AG08396 (cell line): ENCODE measurements around the gene APOA1.
"Not testable (repeated sequence)": the region's sequence is repeated elsewhere in the genome, so short reads cannot be mapped to it uniquely, and the experiment has no call there.

Source experiments
- DNase-seq: peaks from one replicate; pipeline ENCODE4 v3.0.0; 2012; ENCODE audit warnings: low spot score, mixed read lengths

The APOA1 gene

DNA sequence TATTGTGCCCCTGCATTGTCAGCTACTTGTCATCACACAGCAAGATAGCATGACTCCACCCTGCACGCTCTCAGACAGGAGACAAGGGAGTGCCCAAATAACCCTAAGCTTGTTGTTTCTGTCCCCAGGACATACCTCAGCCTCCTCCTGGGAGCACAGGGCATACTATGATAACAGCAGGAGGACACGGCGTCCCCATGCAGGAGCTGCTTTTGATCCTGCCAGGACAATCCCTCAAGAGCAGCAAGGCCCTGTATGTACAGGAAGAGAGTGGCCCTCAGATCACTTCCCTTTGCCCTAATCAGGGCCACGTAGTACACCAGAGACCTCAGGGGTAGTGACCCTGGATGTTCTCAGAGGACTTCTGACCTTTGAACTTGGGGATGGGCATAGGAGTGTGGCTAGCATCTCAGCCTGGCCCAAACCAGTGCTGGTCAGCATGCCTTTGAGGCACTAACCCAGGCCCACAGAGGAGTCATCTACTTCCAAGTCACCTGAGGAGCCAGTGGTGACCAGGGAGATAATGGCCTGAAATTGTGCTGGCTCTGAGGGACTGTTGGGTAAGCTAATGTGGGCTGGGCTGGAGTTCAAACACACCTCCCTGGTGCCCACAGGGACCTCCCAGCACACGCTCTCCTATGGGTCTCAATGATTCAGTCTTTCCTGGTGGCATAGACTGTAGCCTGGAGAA, 23.5 kb downstream of the APOA1 start:
- no peak for DNase-seq

DNA sequence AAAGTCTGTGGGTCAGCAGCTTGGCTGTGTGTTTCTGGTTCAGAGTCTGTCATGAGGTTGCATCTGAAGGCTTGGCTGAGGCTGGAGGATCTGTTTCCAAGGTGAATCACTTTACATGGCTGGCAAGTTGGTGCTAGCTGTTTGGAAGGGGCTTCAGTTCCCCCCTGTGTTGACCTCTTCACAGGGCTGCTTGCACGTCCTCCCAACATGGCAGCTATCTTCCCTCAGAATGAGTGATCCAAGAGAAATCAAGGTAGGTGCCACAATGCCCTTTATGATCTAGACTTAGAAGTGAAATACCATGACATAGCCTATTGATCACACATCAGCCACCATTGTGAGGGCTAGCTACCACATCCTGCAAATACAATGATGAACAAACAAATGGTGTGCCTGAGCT, 24.3 kb downstream of the APOA1 start:
- DNase-seq, result no peak

DNA sequence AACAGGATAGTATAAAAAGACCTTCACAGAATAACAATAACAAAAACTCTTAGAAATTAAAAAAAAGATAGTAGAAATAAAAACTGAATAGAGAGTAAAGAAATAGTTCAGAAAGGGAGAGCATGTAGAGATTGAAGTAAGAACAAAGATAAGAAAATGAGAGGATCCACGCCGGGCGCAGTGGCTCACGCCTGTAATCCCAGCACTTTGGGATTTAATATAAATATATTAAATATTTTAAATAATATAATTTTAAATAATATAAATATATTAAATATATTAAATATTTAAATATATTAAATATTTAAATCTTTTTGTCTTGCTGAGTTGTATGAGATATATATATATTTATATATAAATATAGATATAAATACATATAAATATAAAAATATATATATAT, 25.3 kb downstream of the APOA1 start:
- no peak for DNase-seq

DNA sequence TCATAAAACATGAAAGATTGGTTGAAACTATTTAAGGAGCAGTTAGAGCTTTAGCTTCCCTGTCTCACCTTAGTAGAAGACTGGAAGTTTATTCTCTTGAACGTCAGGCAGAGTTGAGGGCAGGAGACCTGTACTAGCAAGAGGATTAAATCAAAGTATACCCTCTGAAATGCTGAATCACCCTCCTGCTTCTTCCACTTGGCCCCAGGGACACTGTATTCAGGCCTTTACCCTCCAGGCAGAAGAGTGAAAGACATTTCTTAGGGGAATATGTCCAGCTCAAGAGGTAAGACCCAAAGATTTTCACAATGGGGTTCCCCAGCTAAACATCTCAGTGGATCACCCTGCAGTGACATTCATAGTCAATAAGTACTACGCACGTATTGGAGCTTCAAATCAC, 26.2 kb downstream of the APOA1 start:
- DNase-seq, result no peak

DNA sequence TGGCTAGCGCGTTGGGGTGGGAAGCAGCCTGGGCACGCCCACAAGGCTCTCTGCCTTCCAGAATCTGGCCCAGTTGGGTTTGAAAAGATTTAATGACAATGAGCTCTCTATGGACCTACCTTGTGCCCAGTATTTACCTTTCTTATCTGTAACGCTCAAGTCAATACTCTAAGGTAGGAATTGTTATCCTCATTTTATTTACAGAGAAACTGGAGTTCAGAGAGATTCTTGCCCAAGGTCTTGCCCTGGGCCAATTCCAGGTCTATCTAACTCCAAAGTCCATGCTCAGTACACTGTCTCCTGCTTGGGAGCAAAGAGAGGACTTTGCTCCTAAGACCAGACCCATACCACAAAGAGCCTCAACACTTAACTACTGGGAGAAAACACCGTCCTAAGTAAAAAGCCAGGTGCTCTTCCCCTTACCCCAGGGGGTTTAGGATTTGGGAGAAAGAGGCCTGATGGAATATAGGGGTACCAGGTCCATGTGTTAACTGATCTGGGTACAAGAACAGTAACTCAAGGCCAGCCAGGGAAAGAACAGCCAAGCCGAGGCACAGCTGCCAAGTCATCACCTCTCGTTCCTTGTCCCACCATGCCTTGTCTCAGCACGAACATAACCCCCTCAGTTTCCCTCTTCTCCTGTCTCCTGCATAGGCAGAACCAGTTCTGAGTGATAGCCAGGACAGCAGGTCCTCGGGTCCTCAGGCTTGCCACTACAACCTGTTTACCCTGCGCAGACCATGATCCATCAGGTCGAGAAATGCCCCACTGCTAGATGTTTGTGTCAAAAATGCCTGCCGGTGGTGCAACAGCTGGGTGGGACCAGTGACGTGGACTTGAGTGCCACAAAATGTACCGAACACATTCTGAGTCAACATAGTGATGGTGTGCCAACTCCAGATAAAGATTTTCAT, 28.9 kb downstream of the APOA1 start:
- peak; percentile 62 for DNase-seq

DNA sequence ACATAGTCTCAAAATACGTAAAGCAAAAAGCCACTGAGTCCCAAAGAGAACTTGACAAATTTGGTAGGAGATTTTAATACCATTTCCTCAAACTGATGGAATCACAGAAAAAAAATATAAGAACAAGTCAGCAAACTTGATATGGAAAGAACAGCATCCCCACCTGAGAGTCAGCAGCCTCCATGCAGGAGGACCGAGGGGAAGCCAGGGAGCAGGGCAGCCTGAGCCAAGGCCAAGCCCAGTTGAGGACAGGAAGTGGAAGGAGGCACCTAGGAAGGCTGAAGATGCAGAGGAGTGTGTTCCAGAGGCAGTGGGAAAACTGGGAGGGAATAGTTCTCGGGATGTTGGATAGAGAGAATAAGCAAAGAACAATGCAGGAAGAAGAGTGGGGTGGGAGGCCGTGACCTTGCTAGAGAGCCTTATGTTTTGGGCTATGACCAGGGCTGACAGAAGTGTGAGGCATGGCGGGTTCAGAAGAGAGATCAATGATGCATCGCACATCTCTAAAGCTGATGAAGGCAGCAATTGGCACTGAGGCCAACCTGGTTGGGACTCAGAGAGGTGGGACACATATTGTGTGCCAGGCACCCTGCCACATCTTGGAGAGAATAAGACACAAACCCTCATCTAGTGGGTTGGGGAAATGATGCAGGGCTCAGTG, 29.7 kb downstream of the APOA1 start:
- no peak for DNase-seq

DNA sequence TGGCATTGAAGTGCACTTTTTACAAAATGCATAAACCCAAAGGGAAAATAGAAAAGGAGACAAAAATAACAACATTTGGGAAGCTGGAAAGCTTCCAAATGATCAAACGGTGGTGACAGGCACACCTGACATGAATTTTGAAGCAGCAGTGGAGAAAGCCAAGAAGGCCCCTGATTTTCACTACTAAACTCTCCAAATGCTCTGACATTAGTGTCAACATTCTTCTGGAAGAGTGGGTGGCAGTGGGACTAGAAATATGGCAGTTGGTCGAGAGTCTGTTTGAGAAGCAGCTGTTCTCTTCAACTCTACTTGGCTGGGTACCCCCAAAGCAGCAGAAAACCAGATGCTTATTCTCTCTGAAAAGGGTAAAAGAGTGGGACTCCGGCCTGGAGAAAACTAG, 33.4 kb downstream of the APOA1 start:
- DNase-seq, result no peak

DNA sequence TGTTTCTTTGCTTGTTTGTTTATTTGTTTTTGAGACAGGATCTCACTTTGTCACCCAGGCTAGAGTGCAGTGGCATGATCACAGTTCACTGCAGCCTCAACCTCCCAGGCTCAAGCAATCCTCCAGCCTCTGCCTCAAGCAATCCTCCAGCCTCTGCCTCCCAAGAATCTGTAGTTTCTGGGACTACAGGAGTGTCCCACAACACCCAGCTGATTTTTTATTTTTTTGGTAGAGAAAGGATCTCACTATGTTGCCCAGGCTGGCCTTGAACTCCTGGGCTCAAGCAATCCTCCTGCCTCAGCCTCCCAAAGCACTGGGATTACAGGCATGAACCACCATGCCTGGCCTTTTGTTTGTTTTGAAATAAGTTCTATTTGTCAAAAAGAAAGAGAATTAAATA, 35.8 kb downstream of the APOA1 start:
- not testable (repeated sequence) for DNase-seq

DNA sequence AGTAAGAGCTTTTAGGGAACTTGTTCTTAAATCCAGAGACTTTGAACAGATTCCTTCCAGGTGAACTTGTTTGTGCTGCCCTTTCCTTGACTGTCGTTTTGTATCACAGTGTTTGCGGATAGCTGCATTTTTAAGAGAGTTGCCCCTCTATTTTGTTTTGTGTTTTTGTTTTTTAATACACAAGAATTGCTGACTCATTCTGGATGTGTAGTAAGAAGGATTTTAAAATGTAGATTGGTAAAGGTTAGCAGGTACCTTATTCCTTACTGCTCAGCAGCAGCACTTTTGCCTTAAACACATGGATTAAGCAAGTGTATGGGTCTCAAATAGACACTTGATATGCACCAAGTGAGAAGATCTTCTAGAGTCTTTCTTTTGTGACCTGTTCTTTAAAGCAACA, 36.8 kb downstream of the APOA1 start:
- DNase-seq, result no peak

DNA sequence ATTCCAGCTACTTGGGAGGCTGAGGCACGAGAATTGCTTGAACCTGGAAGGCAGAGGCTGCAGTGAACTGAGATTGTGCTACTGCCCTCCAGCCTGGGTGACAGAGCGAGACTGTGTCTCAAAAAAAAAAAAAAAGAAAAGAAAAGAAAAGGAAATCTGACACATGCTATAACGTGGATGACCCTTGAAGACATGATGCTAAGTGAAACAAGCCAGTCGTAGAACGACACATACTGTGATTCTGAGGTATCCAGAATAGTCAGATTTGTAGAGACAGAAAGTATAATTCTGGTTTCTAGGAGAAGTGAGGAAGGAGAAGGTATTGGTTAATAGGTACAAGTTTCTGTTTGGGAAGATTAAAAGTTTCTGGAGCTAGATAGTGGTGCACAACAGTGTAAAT, 39.1 kb downstream of the APOA1 start:
- no peak for DNase-seq

DNA sequence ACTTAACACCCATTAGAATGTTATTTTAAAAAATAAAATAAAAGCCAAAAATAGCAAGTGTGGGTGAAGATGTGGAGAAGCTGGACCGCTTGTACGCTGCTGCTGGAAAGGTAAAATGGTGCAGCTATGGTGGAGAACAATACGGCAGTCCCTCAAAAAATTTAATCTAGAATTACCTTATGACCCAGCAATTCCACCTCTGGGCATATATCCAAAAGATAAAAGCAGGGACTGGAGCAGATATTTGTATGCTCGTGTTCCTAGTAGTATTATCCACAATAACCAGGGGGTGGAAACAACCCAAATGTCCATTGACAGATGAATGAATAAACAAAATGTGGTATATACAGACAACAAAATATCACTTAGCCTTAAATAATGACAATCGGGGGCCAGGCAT, 39.6 kb downstream of the APOA1 start:
- DNase-seq, result no peak

DNA sequence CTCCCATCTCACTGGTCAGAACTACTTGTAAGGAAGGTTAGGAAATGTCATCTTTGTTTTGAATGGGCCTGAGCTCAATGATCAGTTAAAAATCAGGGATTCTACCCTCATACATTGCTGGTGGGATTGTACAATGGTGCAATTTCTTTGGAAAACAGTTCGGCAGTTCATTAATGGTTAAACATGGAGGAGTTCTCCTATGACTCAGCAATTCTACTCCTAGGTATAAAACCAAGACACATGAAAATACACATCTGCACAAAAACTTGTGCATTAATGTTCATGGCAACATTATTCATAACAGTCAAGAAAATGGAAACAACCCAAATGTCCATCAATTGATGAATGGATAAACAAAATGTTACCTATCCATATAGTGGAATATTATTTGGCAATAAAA, 40.9 kb downstream of the APOA1 start:
- no peak for DNase-seq

DNA sequence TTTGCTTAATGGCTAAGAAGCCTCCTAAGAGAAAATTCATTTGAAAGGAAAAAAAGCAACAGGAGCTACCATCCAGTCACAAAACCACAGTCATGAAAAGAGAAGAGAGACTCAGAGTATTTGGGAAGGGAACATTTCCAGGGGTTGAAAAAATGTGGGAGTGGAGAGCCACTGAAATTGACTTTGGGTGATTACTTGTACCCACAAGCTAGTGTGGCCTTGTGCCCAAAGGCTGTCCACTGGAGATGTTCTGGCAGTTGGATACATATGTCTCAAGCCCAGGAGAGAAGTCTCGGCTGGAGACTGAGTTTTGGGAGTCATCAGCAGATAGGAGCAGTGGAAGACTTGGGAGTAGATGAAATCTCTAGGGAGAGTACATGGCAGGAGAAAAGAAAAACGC, 42.6 kb downstream of the APOA1 start:
- no peak for DNase-seq

DNA sequence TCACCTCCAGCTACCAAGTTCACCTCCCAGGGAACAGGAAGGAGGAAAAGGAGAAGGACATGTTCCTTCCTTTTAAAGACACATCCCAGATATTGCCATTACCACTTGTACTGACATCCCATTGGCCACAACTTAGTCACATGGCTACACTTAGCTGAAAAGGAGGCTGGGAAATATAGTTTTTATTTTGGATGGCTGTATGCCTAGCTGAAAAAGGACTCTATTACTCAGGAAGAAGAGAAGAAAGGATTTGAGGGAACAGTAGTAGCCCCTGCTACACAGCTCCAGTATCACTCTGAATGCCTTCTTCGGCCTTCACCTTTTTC, 43.7 kb downstream of the APOA1 start:
- DNase-seq, result no peak

DNA sequence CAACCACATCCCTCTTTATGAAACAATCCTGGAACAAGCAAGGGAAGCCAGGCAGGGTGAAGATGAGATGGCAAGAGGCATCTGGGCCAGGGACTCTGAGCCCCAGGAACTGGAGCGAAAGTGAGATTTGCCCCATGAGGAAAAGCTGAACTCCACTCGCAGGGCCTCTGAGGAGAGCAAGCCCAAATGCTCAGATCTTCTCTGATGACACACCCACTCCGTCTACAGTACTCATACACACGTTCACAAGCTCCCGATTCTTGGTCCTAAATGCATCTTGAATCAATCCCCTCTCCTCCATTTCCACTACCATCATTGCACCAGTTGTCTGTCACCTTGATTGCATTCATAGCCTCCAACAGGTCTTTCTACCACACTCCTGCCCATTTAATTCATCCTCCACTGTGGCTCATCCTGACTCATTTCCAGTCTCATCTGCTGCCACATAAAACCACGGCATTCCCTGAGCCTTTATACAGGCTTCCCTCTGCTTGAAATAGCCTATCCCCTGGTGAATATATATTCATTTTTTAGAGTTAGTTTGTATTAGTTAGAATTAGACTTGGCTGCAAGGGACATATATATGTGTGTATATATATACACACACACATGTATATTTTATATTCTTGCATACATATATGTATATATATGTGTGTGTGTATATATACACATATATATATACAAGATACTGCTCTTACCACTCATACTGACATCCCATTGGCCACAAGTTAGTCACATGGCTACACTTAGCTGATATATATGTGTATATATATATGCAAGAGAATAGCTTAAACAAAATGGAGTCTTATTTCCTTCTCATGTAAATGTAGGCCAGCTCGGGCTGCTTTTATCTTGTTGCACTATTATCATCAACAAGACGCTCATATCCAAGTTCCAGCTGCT, 44.3 kb downstream of the APOA1 start:
- peak; percentile 65 for DNase-seq

DNA sequence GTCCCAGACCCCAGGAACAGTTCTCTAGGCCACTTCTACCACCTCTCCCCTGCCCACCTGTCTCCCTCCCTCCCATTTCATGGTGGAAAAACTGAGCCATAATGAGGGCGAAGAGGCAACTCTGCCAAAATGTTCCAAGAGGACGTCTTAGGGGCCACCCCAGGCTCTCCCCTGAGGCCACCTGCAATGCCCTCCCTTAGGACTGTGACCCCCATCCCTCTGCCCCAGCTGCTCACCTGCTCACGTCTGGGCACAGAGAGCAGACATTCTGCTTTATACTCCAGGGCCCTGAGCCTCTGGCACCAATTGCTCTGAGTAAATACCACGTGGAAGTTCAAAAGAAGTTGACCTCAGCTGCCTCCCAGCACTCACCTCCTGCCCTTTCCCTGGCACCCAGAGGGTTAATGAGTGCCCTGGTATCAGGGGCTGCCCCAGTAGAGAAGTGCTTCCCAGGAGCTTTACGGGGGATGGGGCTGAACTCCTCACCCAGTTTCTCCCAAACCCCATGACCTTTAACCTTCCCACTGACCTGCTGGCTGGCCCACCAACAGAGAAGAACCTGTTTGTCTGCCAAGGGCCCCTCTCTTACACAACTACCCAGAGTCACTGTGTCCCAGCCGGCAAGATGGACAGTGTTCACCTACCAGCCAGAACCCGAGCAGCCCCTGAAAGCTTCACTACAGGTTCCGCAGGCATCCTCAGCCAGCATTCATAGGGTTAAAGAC, 45.1 kb downstream of the APOA1 start:
- DNase-seq, result no peak

DNA sequence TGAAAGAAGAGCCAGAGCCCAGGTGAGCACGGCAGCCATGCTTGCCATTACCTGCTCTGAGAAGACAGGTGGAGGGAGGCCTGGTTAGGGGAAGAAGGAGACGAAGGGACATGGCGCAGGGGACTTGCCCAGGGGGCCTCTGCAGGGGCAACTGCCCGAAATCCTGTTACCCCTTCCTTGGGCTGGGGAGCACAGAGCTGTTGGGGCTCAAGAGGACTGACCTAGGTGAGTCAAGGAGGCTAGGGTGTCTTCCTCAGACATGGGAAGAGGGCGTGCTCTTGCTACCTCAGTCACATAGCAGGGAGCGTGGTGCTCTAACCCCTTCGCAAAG, 45.6 kb downstream of the APOA1 start, which contains the start of gene APOA5:
Gene APOA5, minus strand, starts transcription at position 67 of the 331 bp plus-strand sequence. Its CDS starts 19 bp downstream, at position 48.
- DNase-seq, result no peak

DNA sequence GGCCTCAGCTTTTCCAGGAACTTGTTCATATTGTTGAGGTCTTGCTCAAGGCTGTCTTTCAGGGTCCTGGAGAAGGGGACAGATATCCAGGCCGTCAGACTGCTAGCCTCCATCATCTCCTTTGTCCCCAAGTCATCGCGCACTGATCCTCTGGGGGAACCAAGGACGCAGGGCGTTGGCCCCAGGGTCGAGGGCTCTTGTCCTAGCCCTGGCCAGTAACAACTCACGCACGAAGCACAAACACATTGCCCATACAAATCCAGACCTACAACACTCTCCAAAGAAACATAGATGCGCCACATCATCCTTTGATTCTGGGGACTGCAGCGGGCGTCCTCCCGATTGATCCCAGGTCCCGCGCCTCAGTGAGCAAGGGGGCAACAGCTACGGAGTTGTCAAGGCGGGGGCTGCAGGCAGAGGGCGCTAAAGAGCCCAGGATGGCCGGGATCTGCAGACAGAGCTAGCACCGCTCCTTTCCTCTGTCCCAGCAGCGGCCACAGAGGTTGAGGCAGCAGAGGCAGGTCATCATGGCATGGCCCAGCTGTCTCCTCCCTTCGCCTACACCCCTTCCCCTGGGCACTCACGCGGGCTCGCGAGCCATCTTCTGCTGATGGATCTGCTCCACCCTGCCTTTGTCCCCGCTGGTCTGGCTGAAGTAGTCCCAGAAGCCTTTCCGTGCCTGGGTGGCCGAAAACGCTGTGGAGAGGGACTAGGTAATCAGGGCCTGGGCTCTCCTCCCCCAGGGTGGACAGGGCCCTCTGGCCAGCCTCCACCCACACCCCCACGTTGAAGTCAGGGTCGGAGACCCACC, 46.2 kb downstream of the APOA1 start:
- DNase-seq, result peak; percentile 90

DNA sequence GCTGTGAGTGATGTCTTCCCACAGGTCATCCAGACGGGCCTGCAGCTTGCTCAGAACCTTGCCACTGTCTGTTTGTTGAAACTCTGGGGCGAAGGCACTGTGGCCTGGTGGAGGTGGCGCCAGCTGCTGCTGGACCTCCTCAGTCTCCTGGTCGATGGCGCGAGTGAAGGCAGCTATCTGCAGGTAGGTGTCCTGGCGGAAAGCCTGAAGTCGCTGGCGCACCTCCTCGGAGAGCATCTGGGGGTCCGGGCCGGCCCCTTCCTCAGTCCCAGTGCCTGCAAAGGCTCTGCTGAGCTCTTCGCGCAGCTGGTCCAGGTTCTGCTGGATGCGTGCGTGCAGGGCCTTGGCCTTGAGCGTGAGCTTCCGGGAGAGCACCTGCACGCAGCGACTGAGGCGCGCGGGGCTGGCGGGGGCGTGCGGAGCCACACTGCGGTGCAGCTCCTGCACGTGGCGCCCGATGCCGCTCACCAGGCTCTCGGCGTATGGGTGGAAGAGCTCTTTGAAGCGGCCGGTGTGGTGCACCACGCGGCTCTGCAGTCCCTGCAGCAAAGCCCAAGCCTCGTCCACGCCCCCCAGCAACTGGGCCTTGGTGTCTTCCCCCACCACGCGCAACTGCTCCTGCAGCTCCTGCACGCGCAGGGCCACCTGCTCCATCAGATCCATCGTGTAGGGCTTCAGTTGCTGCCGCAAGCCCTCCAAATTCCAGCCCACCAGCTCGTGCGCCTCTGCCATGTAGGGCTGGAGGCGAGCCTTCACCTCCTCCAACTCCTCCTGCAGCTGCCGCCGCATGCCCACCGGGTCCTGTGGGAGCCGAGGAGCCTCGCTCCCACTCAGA, 47.0 kb downstream of the APOA1 start:
- DNase-seq, result no peak

DNA sequence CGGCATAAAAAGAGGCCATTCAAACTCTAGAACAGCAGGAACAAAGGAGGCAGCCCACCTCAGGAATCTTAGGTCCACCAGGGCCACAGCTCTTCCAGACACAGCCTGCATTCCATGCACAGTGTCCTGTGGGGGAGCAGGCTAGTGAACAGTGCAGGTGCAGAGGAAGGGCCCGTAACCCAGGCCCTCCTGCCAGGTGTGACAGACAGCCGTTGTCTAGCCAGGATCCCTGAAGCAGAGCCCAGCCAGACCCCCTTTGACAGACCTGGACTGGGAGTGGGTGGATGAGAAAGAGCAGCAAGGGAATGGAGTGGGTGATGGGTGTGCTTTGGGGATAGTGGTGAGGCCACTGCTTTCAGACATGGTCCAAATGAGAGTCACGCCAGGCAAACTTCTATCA, 48.4 kb downstream of the APOA1 start:
- DNase-seq, result no peak
